ENCODE measurements around the gene TRIM4.

GRCh38 chr7:99898023-99898357, 21.3 kb downstream of the TRIM4 start:
- TF ChIP-seq CTCF (IDR thresholded peaks at IDR 0.05) = no peak
- TF ChIP-seq POLR2A (IDR thresholded peaks at IDR 0.05) = no peak

All from esophagus squamous epithelium (tissue), 4 donors.